Upper lobe of left lung (tissue), 6 donors: ENCODE measurements around the gene MAPKBP1. TPM values are rescaled to one million over a fixed set of nuclear protein-coding genes. Genes with fewer than 3 reads are reported as not detected.
A peak's percentile ranks its signal among the peaks of the same experiment; 100 is the strongest.

Experiments
- ATAC-seq, 2 donors: fragments of 200-7000 bp; cut with Tn5 transposase; one replicate each; pipeline ENCODE4 v1.9.1; 2022; ENCODE audit warnings: mild to moderate bottlenecking in 2 of 2, moderate library complexity in 2 of 2; ENCODE audit not compliant: low FRiP score in 2 of 2
- DNase-seq, 2 donors: peaks; one replicate each; pipeline ENCODE4 v3.0.0-alpha.2; 2019 to 2020
- H3K27ac ChIP-seq, 4 donors: fragments of 200-600 bp; sonication (generic); one replicate each; pipeline ENCODE4 v1.5.1; 2016 to 2019
- H3K27me3 ChIP-seq, 4 donors: fragments of 200-600 bp; sonication (generic); one replicate each; pipeline ENCODE4 v1.5.1; 2017 to 2019
- H3K36me3 ChIP-seq, 4 donors: fragments of 200-600 bp; sonication (generic); one replicate each; pipeline ENCODE4 v1.5.1; 2016 to 2019
- H3K4me1 ChIP-seq, 4 donors: fragments of 200-600 bp; sonication (generic); one replicate each; pipeline ENCODE4 v1.5.1; 2018 to 2019
- H3K4me3 ChIP-seq, 4 donors: fragments of 200-600 bp; sonication (generic); one replicate each; pipeline ENCODE4 v1.5.1; 2017 to 2019; ENCODE audit warnings: mild to moderate bottlenecking in 2 of 4, moderate library complexity in 1 of 4
- H3K9me3 ChIP-seq, 4 donors: fragments of 200-600 bp; sonication (generic); one replicate each; pipeline ENCODE4 v1.5.1; 2018 to 2019
- EP300 ChIP-seq, 4 donors: sonication (generic); formaldehyde crosslinking; IDR thresholded peaks; one replicate each; pipeline ENCODE4 v1.5.1; 2017; ENCODE audit warnings: antibody characterized with exemption in 4 of 4, control low read depth in 2 of 4
- POLR2A ChIP-seq, 4 donors: fragments of 450-650 bp; IDR thresholded peaks; one replicate each; pipeline ENCODE4 v1.5.1; 2016 to 2017; ENCODE audit warnings: antibody characterized with exemption in 4 of 4, mild to moderate bottlenecking in 2 of 4
- POLR2AphosphoS5 ChIP-seq, 2 donors: sonication (generic); formaldehyde crosslinking; IDR thresholded peaks; one replicate each; pipeline ENCODE4 v1.5.1; 2017; ENCODE audit warnings: antibody characterized with exemption in 2 of 2
- WGBS, 2 donors: methylation state at CpG; one replicate each; pipeline ENCODE4 v1.1.5; 2017 to 2018; 5-methylcytosine and 5-hydroxymethylcytosine counted together
- total RNA-seq, 6 donors: library from RNA; depleted of rRNA in 4 of 6; stranded (reverse); fragments of >200 nt in 4 of 6; gene quantifications; one replicate each; pipeline versions ENCODE4 v1.1.0 to v1.2.1, GENCODE V29; 2016 to 2021
- TF ChIP-seq, protein P1 (sequence below), 6 experiments: fragments of 450-650 bp in 4 of 6; fragments of 200-600 bp in 2 of 6; sonication (generic) in 2 of 6; IDR thresholded peaks; one replicate each; pipeline ENCODE4 v1.5.1; 2016 to 2019; ENCODE audit warnings: antibody characterized with exemption in 6 of 6
- donor health status: DM: no; HTN: no; CAD: no; lungs with moderate emphysema.
- donor health status: DM: no; HTN: yes; CAD: no; lungs with severe emphysema.

The MAPKBP1 gene
- total RNA-seq, 6 donors from 2014 or later, result 12.8 to 83.8 (median 26.8) TPM

DNA sequence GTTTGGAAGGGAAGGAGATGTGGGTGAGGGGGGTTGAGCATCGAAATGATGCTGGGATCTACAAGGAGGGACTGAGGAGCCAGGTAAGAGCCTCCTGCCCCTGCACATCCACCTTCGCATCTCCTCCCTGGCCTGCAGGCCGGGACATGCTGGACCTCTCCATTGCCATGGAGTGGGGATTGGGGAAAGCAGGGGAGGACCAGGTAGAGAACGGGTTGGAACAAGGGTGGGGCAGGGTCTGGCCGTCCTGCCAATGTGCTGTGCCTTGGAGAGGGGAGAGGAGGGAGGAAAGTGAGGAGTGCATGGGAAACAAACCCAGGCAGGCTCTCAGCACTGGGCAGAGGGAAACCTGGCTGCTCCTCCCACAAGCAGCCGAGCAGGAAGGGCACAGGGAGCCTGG lies 74.9 kb downstream of the MAPKBP1 start:
- 69 to 76% methylated on average over 6 of the region's 6 CpGs for WGBS, 2 donors
- peaks cover 5 to 40% (median 20%) of the 10 kb centered on the region in 4 donors for H3K4me1 ChIP-seq
- H3K36me3 ChIP-seq, result peaks cover 4 to 49% (median 35%) of the 10 kb centered on the region in 4 donors
- no peak for ATAC-seq
- no peak overlapping the region for H3K27ac ChIP-seq
- DNase-seq, result no peak
- H3K27me3 ChIP-seq, result no peaks in the 10 kb centered on the region
- TF ChIP-seq POLR2A (IDR thresholded peaks at IDR 0.05), result no peak
- TF ChIP-seq, protein P1, sequence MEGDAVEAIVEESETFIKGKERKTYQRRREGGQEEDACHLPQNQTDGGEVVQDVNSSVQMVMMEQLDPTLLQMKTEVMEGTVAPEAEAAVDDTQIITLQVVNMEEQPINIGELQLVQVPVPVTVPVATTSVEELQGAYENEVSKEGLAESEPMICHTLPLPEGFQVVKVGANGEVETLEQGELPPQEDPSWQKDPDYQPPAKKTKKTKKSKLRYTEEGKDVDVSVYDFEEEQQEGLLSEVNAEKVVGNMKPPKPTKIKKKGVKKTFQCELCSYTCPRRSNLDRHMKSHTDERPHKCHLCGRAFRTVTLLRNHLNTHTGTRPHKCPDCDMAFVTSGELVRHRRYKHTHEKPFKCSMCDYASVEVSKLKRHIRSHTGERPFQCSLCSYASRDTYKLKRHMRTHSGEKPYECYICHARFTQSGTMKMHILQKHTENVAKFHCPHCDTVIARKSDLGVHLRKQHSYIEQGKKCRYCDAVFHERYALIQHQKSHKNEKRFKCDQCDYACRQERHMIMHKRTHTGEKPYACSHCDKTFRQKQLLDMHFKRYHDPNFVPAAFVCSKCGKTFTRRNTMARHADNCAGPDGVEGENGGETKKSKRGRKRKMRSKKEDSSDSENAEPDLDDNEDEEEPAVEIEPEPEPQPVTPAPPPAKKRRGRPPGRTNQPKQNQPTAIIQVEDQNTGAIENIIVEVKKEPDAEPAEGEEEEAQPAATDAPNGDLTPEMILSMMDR (IDR thresholded peaks at IDR 0.05), result no peak
- TF ChIP-seq POLR2AphosphoS5 (IDR thresholded peaks at IDR 0.05), result no peak
- no peak for TF ChIP-seq EP300 (IDR thresholded peaks at IDR 0.05)
- H3K9me3 ChIP-seq, result no peaks in the 10 kb centered on the region
- no peak overlapping the region for H3K4me3 ChIP-seq

DNA sequence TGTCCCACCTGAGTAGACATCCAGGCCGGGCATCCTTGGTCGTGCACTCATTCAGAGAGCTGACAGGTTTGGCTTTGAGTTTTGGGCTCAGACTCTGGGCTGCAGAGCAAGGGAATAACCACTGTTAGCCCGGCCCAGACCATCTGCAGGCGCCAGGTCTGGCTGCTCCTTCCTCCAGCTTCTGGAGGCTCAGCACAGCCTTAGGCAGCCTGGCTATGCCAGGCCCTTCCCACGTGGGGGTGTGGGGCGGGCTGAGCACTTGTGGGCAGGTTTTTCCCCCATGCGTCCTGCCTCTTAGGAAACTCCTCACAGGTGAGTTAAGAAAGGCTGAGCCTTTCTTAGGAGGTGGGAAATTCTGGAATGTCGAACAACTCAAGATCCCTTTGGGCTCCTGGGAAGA lies 75.6 kb downstream of the MAPKBP1 start:
- peak; percentile 65 to 78 for DNase-seq
- 60 to 63% methylated on average over 1 to 8 of the region's 8 CpGs for WGBS, 2 donors
- Histone ChIP-seq H3K4me1 (peaks cover 5 to 40% (median 20%) of the 10 kb centered on the region in 4 donors), H3K9me3 (no peaks in the 10 kb centered on the region), H3K4me3 (no peak overlapping the region), H3K27me3 (no peaks in the 10 kb centered on the region), H3K27ac (no peak overlapping the region), H3K36me3 (peaks cover 4 to 42% (median 31%) of the 10 kb centered on the region in 4 donors)
- ATAC-seq, result peak; percentile 16 to 45
- TF ChIP-seq POLR2A (IDR thresholded peaks at IDR 0.05), result peak in 1 of 4 donors; percentile 3
- TF ChIP-seq, protein P1 (IDR thresholded peaks at IDR 0.05), result no peak

DNA sequence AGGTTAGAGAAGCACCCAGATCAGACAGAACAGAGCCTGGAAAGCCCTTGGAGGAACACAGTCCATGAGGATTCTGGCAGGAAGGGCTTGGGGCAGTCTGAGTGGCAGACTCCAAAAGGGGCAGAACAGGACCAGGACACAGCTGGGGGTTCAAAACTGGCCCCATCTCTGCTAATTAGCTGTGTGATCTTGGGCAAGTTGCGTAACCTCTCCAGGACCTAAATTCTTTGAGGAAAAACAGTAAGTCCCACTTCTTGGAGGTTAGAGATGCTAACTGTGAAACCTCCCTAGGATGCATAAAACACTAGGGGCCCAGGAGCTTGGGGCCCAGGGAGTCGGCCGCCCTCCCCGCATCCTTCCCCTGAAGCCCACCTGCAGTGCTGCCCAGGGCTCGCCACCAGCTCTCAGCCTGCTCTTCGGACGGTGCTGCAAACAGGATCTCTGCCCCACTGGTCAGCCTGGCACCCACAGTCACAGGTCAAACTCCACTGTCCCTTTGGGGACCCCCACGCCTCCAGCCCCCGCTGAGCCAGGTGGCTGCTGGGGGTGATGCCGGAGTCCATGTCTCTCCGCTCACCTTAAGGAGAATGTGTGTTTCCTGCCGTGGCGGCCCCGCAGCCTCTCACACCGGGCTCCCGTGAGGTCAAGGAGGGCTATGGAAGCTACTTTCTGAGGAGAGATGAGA lies 76.3 kb downstream of the MAPKBP1 start:
- WGBS, 2 donors, result 65 to 72% methylated on average over 4 to 16 of the region's 16 CpGs
- DNase-seq (peak in 1 of 2 donors; percentile 75), ATAC-seq (no peak)
- Histone ChIP-seq H3K27me3 (no peaks in the 10 kb centered on the region), H3K27ac (no peak overlapping the region), H3K9me3 (no peaks in the 10 kb centered on the region), H3K4me1 (peaks cover 5 to 40% (median 20%) of the 10 kb centered on the region in 4 donors), H3K4me3 (no peak overlapping the region), H3K36me3 (peaks cover 0 to 35% (median 27%) of the 10 kb centered on the region in 4 donors)
- TF ChIP-seq EP300 (IDR thresholded peaks at IDR 0.05), result no peak

DNA sequence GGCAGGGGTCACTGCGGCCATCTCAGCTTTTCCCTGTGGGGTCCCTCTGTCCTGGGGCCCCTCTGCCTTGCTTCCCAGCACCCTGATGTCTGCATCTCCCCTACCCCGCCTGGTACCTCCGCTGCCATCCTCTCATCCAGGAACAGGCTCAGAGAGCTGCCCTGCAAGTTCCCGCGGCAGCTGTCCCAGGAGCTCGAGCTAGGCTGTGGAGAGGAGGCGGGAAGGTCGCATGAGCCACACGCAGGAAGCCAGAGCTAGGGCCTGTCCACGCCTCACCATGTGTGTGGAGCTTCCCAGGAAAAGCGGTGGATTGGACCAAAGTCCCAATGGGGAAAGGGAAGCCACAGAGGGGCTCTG lies 76.9 kb downstream of the MAPKBP1 start:
- peaks cover 0 to 30% (median 22%) of the 10 kb centered on the region in 4 donors for H3K36me3 ChIP-seq
- 45 to 67% methylated on average over 1 to 11 of the region's 11 CpGs for WGBS, 2 donors
- no peak overlapping the region for H3K4me3 ChIP-seq
- no peak for ATAC-seq
- no peak for TF ChIP-seq EP300 (IDR thresholded peaks at IDR 0.05)
- TF ChIP-seq, protein P1 (IDR thresholded peaks at IDR 0.05), result no peak
- no peak for TF ChIP-seq POLR2AphosphoS5 (IDR thresholded peaks at IDR 0.05)
- no peak for TF ChIP-seq POLR2A (IDR thresholded peaks at IDR 0.05)
- no peak for DNase-seq
- H3K9me3 ChIP-seq, result no peaks in the 10 kb centered on the region
- H3K4me1 ChIP-seq, result peaks cover 5 to 40% (median 20%) of the 10 kb centered on the region in 4 donors
- no peak overlapping the region for H3K27ac ChIP-seq
- no peaks in the 10 kb centered on the region for H3K27me3 ChIP-seq

DNA sequence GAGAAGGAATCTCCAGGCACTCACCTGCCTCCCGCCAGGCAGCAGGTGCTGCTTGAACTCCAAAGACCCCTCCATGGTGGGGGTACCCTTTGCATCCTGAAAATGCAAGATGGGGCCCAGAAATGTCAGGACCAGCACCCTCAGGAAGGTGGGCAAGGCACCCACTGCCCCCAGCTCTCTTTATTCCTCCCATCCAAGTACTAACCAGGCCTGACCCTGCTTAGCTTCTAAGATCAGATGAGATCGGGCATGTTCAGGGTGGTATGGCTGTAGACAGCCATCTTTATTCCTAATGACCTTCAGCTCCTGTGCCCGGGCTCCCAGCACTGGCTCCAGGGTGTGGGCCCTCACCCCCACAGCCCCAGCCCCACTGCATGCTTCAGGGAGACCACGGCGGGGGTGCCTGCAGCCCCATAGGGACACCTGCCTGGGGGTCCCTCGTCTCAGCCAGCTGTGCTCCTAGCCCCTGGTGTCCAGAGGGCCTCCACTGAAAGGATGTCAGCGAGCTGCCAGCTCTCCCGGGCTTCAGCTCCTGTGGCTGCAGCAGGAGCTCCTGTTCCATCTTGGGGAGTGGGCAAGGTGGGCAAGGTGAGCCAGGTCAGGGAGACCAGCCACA lies 77.6 kb downstream of the MAPKBP1 start:
- Histone ChIP-seq H3K27me3 (no peaks in the 10 kb centered on the region), H3K9me3 (no peaks in the 10 kb centered on the region), H3K36me3 (peaks cover 0 to 22% (median 15%) of the 10 kb centered on the region in 4 donors), H3K27ac (no peak overlapping the region), H3K4me3 (no peak overlapping the region), H3K4me1 (peaks cover 5 to 40% (median 20%) of the 10 kb centered on the region in 4 donors)
- 75 to 93% methylated on average over 2 to 6 of the region's 8 CpGs for WGBS, 2 donors
- TF ChIP-seq POLR2AphosphoS5 (IDR thresholded peaks at IDR 0.05) (no peak), POLR2A (IDR thresholded peaks at IDR 0.05) (no peak), EP300 (IDR thresholded peaks at IDR 0.05) (no peak)
- TF ChIP-seq, protein P1 (IDR thresholded peaks at IDR 0.05), result no peak
- DNase-seq (peak in 1 of 2 donors; percentile 54), ATAC-seq (no peak)
